NCI-H2081 (cell line): Measurements from ENCODE around the gene HBG1.
"Not testable (repeated sequence)": the region's sequence is repeated elsewhere in the genome, so short reads cannot be mapped to it uniquely, and the experiment has no call there.

ENCODE experiments used
- DNase-seq, 2 experiments: peaks; one replicate each; lab custom pipeline; 2025; lab: John Stamatoyannopoulos, UW

HBG1 gene

GRCh38 chr11:5277807-5278382 is 28.2 kb upstream of the HBG1 start:
- no peak for DNase-seq

DNA sequence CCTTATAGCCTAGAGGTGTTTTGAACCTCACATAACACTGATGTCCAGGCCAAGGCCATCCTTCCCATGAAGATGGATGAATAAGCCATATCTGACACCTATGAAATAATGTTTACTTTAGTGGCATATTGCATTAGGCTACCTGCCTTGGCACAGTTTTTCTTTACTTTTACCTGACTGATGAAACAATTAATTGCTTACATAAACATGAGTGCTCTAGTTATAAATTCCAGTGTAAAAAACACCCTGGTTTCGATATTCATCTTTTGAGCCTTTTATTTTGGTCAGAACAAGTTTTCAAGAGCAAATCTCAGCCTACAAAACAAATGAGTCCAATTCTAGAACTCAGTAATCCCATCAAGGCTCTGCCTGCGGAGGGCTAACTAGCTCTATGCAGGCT is 27.0 kb upstream of the HBG1 start:
- DNase-seq: no peak

DNA sequence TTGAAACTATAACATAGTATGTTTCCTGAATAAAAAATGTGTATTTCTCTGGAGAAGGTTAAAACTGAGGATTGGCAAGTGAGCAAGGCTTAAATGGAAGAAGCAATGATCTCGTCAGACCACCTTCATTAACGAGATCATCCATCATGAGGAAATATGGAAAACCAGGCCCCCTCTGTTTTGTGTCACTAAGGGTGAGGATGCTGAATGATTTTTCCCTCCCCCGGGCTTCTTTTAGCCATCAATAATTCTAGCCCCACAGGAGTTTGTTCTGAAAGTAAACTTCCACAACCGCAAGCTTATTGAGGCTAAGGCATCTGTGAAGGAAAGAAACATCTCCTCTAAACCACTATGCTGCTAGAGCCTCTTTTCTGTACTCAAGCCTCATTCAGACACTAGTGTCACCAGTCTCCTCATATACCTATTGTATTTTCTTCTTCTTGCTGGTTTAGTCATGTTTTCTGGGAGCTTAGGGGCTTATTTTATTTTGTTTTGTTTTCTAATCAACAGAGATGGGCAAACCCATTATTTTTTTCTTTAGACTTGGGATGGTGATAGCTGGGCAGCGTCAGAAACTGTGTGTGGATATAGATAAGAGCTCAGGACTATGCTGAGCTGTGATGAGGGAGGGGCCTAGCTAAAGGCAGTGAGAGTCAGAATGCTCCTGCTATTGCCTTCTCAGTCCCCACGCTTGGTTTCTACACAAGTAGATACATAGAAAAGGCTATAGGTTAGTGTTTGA is 25.9 kb upstream of the HBG1 start:
- DNase-seq: no peak

- no peak for DNase-seq
Measured at GRCh38 chr11:5274395-5274794, 24.7 kb upstream of the HBG1 start.

- DNase-seq: no peak
Measured at GRCh38 chr11:5272395-5273017, 22.8 kb upstream of the HBG1 start.

DNA sequence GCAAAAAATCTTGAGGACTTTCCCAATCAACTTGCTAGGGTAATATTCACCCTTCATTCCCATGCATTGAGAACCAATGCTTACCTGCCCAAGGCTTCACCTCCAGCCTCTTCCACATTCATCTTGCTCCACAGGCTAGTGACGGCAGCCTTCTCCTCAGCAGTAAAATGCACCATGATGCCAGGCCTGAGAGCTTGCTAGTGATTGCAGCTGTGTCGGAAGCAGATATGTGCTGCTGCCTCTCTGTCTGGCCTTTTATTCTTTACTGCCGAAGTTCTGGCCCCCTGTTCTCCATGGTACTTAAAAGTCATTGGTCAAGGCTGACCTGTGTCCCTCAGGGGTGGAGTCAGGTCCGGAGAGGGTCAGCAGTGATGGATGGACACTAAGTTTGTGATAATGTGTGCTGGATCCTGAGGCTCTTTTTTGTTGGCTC is 20.1 kb upstream of the HBG1 start, which contains the start of gene HBE1:
Gene HBE1 (minus strand): TSS at position 231 of the 433 bp plus-strand sequence. CDS start 55 bp downstream, at position 176.
- DNase-seq: no peak

- DNase-seq: no peak
Measured at GRCh38 chr11:5267033-5267563, 17.4 kb upstream of the HBG1 start.

DNA sequence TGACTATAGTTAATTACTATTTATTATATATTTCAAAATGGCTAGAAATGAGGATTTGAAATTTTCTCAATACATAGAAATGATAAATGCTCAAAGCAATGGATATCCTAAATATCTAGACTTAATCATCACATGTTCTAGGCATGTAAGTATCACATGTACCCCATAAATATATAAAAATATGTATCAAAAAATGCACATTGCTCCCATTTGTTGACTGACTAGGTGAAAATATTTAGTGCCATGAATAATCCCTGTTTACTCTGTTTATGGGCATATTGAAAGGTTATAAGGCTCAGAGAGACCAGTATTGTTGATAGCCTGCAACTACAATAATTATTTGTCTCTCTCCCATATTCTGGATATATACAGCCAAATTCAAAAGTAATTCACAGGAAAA is 17.0 kb upstream of the HBG1 start:
- no peak for DNase-seq

DNA sequence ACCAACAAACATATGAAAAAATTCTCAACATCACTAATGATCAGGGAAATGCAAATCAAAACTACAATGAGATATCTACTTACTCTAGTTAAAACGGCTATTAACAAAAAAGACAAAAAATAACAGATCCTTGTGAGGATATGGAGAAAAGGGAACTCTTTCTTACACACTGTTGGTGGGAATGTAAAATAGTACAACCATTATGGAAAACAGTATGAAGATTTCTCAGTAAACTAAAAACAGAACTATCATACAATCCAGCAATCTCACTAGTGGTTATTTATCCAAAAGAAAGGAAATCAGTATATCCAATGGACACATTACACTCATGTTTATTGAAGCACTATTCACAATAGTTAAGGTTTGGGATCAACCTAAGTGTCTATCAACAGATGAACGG is 16.2 kb upstream of the HBG1 start:
- DNase-seq: no peak

DNA sequence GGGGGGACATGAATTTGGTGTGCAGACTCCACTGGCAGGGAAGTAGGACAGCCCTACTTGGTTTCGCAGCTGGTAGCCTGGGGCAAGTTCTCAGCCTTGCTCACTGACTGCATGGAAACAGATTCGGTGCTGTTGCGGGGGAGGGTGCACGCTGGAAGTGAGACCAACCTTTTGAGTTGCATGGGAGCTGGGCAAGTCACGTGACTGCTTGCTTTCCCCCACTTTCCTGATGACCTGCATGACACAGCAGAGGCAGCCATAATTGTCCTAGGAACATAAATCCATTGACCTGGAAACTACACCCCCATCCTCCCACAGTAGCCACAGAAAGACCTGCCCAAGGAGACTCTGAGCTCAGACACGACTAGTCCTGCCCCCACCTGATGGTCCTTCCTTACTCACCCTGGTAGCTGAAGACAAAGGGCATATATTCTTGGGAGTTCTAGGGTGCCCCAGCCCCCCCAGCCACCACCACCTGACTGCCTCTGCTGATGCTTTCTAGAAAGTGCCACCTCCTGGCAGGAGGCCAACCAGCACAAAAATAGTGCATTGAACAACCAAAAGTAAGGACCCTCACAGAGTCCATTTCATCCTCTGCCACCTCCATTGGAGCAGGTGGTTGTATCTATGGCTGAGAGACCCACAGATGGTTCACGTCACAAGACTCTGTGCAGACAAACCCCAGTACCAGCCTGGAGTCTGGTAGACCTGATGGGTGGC is 9.0 kb upstream of the HBG1 start:
- no peak for DNase-seq

DNA sequence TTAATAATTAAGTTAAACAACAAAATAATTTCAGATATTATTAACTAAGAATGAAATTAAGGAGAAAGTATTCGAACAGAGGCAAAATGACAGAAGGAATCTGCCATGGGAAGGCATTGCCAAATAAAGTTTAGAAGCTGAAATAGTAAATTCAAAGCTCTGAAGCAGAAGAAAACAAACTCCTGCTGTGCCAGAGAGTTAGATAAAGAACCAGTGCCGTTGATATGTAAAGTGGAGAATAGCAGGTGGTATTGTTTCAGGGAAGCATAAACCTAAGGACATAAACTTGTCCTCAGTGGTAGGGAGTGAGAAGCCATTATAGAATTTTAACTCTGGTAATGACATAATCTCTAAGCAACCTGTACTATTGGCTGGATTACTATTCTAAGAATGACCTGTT is 7.6 kb upstream of the HBG1 start:
- DNase-seq: no peak

DNA sequence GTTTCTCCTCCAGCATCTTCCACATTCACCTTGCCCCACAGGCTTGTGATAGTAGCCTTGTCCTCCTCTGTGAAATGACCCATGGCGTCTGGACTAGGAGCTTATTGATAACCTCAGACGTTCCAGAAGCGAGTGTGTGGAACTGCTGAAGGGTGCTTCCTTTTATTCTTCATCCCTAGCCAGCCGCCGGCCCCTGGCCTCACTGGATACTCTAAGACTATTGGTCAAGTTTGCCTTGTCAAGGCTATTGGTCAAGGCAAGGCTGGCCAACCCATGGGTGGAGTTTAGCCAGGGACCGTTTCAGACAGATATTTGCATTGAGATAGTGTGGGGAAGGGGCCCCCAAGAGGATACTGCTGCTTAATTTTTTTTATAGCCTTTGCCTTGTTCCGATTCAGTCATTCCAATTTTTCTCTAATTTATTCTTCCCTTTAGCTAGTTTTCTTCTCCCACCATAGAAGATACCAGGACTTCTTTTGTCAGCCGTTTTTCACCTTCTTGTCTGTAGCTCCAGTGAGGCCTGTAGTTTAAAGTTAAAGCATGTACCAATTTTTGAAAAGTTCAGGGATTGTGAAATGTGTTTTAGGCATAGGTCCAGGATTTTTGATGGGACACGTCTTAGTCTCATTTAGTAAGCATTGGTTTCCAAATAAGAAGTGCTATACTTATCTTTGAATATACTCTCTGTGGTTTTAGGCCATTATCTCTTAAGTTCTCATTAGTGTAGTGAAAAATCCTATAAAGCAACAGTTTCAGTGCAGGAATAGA is 5.2 kb upstream of the HBG1 start, which contains the start of gene HBG2:
Gene HBG2 (minus strand): TSS at position 136 of the 768 bp plus-strand sequence. CDS start 53 bp downstream, at position 83.
- DNase-seq: not testable (repeated sequence)

DNA sequence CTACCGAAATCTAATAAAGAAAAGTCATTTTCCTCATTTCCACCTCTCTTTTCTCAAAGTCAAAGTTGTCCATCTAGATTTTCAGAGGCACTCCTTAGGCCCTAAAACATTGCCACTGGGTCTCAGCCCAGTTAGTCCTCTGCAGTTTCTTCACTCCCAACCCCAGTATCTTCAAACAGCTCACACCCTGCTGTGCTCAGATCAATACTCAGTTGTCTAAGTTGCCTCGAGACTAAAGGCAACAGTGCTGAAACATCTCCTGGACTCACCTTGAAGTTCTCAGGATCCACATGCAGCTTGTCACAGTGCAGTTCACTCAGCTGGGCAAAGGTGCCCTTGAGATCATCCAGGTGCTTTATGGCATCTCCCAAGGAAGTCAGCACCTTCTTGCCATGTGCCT is 4.4 kb upstream of the HBG1 start:
- not testable (repeated sequence) for DNase-seq

- DNase-seq: not testable (repeated sequence)
Measured at GRCh38 chr11:5253440-5253839, 3.8 kb upstream of the HBG1 start.

- no peak for DNase-seq
Measured at GRCh38 chr11:5252919-5253265, 3.2 kb upstream of the HBG1 start.

DNA sequence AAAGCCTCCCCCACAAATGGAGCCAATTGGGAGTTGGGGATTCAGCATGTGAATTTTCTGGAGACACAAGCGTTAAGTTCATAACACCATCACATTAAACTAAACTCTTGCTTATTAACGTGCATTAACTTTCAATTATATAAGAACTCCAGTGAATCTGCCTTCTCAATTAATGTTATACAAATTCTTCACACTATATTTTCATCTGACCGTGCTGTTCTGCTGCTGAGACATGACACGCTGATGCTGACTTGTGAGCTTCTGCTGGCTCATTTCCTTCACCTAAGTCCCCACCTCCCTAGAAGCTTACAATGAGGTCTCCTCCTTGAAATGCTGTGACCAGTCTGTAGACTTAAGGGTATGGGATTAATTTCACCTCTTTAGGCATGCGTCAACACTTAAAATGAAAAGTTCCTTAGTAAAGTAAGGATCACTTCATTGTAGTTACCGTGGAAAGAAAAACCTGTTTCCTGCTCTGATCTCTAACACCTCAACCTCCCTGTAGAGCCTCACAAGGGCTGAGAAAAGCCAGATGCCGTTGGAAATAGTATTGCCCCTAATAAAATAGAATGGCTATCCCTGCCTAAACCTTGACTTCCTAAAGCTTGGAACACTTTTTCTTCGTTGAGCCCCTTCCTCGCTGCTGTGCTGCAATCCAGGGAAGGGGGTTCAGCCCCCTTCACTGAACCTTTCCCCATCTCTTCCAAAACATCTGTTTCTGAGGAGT is 2.7 kb upstream of the HBG1 start:
- DNase-seq: no peak

DNA sequence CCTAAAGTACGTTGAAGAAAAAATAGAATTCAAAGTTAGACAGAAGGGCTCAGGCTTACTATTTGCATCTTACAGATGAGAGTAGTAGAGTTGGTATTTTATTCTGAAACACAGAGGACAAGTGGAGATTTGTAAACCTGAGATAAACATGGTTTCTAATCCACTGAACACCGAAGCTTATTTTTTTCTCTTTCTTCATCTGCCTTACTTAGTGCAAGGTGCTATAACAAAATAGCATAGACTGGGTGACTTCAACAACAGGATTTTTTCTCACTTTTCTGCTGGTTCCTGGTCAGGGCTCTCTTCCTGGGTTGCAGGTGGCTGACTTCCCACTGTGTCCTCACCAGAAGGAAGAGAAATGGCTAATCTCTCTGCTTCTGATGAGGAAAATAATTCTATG is 2.1 kb upstream of the HBG1 start:
- no peak for DNase-seq

GRCh38 chr11:5250543-5251204 is 1.0 kb upstream of the HBG1 start:
- no peak for DNase-seq

GRCh38 chr11:5248498-5248897 is 1.2 kb downstream of the HBG1 start:
- DNase-seq: not testable (repeated sequence)

DNA sequence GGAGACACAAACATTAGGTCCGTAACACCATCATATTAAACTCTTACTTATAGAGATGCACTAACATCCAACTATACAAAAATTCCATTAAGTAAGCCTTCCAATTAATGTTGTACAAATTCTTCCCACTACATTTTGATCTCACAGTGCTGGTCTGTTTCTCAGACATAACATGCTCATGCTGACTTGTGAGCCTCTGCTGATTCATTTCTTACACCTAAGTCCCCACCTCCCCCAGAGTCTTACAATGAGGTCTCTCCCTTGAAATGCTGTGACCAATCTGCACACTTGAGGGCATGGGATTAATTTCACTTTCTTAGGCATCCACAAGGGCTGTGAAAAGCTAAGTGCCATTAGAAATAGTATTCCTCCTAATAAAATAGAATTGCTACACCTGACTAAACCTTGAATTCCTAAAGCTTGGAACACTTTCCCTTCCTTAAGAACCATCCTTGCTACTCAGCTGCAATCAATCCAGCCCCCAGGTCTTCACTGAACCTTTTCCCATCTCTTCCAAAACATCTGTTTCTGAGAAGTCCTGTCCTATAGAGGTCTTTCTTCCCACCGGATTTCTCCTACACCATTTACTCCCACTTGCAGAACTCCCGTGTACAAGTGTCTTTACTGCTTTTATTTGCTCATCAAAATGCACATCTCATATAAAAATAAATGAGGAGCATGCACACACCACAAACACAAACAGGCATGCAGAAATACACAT is 2.0 kb downstream of the HBG1 start:
- no peak for DNase-seq
